ENCODE measurements around the gene CBFB. TPM values are rescaled to one million over a fixed set of nuclear protein-coding genes. Genes with fewer than 3 reads are reported as not detected.

Gene CBFB
- total and polyA plus RNA-seq, 2 of the 13 experiments (the other 11 are each of a cell fraction or from before 2014, with no cell fraction given): 22.1 to 70.8 TPM

GRCh38 chr16:66996324-66996982 lies 32.5 kb upstream of the CBFB start (continued):
- TF ChIP-seq PAXIP1 (CRISPR knock-in tag; conservative IDR thresholded peaks at IDR 0.05) (peak; percentile 85), HNRNPUL1 (IDR thresholded peaks at IDR 0.05; ENCODE audit: low read depth, low read length) (0 out of 2 replicates have a peak, but pooled peaks have one; percentile 79), SIX4 (CRISPR knock-in tag; IDR thresholded peaks at IDR 0.05) (0 out of 2 replicates have a peak, but pooled peaks have one; percentile 13), STAT5B (CRISPR knock-in tag; IDR thresholded peaks at IDR 0.05) (no peak), ZHX2 (IDR thresholded peaks at IDR 0.05; ENCODE audit: low read depth) (no peak; the same call in 1 of the 2 replicates), ZHX2 (CRISPR knock-in tag; IDR thresholded peaks at IDR 0.05; ENCODE audit: borderline replicate concordance) (no peak), ZNF30 (CRISPR knock-in tag; IDR thresholded peaks at IDR 0.05) (no peak), ZNF737 (CRISPR knock-in tag; IDR thresholded peaks at IDR 0.05; ENCODE audit: borderline replicate concordance) (no peak), ZNF639 (CRISPR knock-in tag; conservative IDR thresholded peaks at IDR 0.05) (no peak), EZH2 (conservative IDR thresholded peaks at IDR 0.05; ENCODE audit: low read depth, low read length) (no peak), FOSL1 (CRISPR knock-in tag; IDR thresholded peaks at IDR 0.05; ENCODE audit: borderline replicate concordance) (no peak), NBN (conservative IDR thresholded peaks at IDR 0.05) (no peak), EHMT2 (IDR thresholded peaks at IDR 0.05; ENCODE audit: borderline replicate concordance, low read depth, low read length) (0 out of 2 replicates have a peak, but pooled peaks have one; percentile 28), SRSF4 (IDR thresholded peaks at IDR 0.05; ENCODE audit: low read depth, low read length, poor library complexity, severe bottlenecking) (no peak), ZNF572 (CRISPR knock-in tag; IDR thresholded peaks at IDR 0.05) (no peak), TAF15 (IDR thresholded peaks at IDR 0.05; ENCODE audit: low read depth, low read length, poor library complexity, severe bottlenecking) (no peak), SAP130 (CRISPR knock-in tag; IDR thresholded peaks at IDR 0.05; ENCODE audit: low read depth) (peak; percentile 68), IRF9 (CRISPR knock-in tag; IDR thresholded peaks at IDR 0.05; ENCODE audit: borderline replicate concordance) (no peak)
